GM18907 (cell line): ENCODE results near the gene KCNE4.

Experiments used
- ATAC-seq: cut with Tn5 transposase; IDR thresholded peaks from one replicate; pipeline ENCODE4 v1.9.1; 2021; ENCODE audit warnings: mild to moderate bottlenecking, moderate library complexity; ENCODE audit not compliant: unreplicated experiment

KCNE4 gene

DNA sequence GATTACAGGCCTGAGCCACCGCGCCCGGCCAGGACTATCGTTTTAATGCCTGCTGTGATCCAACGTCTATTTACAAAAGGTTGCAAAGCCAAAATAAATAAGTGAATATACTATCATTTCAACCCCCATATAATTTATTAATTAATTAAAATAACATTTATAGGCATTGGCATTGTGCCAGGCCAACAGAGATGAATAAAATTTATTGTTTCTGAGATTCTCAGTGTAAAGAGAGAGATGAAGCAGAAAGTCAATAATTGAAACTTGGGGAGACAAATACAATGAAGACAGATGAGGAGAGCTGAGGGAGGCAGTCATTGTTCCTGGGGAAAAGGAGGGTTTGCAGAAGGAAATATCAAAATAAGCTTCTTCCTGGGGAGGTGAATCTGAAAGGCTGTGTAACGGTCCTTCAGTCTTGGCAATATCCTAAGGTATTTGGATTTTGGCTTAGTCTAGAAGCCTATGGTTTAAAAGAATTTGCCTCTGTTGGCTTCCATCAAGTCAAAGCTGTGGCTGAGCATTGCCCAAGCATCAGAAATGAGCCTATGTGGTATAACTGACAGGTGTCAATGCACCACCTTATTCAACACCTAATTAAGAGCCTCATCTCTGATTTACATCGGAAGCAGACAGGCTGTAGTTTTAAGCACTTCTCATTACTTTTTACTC is 31.5 kb downstream of the KCNE4 start:
- no peak for ATAC-seq

DNA sequence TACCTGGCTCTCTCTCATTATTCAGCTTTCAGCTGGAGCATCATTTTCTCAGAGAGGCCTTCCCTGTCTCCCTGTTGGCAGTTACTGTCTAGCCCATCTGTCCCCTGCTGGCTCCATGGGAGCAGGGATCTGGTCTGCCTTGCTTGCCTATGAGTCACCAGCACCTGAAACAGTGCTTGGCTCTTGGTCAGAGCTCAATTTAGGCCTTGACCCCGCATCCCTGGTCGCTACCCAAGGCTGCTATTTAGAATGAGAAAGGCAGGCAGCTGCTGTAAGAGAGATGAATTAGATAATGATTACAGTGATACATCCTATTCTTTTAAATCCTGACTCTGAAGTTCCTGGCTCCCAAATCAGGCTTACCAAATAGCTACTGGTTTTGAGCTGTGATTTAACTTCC is 32.9 kb downstream of the KCNE4 start:
- ATAC-seq = no peak

DNA sequence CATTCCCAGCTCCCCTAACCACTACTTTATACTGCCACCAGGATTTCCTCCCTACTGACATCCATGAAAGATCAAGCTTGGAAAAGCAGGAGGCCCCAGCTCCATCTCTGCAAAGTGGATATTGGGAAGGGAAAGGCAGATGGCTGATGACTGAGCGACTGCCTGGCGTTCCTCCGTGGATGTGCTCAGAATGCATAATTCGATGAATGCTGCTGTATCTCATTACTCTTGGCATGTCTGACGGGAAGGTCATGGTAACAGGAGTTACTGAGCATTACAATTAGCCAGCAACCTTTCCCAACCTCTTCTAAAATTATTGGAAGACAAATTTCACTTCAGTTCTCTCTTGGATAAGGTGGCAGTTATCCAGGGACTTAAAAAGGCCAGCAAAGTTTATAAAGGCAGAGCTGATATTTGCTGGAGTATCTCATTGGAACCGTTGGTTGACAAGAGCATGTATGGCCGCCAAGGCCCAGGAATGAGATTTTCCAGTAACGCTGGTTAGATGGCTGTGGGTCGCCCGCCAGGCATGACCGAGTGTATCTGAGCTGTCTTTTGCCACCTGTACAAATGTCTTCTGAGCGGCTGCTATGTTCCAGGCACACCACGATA is 34.5 kb downstream of the KCNE4 start:
- no peak for ATAC-seq

DNA sequence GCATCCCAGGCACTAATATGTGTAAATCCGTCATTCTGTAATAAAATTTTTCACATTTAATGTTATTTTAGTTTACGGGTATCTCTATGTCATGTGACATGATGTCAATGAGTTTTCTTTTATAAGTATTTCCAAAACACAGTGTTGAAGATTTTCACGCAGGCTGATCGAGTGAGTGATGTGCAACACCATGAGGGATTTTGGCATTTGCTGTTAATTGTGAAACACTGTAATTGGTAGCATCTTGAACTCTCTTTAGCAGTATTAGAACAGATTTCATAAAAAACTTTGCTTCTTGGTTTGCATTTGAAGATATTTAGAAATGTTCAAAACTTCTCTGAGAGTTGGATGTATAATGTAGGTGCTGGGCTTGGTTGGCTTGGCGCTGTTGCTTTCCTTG is 35.5 kb downstream of the KCNE4 start:
- no peak for ATAC-seq

DNA sequence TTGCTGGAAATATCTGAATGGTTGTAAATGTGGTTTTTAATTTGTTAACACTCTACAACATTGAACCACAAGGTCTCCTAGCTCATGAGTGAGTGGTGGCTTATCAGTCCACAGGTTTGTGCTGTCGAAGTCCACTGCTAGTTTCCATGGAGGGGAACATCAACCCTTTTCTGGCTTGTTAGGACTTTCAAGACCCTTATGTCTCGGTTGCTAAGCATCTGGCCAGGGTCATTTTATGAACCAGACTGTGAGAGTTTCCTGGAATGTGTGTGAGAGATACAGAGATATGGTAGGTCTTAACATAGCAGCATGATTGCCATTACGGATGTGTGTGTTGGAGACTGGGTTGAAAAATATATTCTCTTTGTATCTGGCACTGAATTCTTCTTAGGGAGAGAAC is 36.9 kb downstream of the KCNE4 start:
- ATAC-seq = no peak

DNA sequence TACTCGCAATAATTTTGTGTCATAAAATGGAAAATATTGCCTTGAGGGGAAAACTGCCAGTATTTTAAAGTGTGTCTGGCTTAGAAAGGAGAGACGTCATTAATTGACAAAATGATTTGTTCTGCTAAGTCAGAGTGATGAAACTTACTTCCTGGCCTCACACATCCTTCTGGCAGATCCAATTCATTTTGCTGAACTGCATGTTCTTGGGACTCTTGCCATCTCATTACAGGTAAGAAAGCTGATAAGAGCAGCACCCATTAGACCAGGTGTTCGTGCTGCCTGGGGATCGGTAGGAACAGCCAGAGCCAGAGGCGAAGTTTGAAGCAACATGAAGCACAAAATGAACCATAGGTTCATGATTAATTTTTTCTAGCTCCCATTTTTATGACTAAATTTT is 38.0 kb downstream of the KCNE4 start:
- ATAC-seq = no peak

DNA sequence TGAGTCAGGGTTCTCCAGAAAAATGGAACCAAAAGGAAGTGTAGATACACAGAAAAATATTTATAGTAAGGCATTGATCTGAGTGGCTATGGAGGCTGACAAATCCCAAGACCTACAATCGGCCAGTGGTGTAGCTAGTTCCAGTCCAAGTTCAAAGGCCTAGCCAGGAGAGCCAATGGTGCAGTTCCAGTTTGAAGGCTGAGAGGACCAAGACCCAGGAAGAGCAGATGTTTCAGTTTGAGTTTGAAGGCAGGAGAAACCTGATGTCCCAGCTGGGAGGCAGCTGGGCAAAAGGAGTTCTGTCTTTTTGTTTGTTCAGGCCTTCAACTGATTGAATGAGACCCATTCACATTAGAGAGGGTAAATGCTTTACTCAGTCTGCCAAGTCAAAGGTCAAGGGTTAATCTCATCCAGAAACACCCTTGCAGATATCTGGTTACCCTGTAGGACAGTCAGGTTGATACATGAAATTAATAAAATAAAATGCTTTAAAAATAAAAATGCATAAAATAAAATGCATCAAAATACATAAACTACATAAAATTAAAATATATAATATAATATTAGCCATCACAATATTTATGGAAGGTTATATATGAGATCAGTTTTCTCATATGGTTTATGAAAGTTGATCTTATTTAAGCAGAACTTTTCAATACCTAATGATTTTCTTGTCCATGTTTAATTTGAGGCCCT is 38.7 kb downstream of the KCNE4 start:
- ATAC-seq = no peak

DNA sequence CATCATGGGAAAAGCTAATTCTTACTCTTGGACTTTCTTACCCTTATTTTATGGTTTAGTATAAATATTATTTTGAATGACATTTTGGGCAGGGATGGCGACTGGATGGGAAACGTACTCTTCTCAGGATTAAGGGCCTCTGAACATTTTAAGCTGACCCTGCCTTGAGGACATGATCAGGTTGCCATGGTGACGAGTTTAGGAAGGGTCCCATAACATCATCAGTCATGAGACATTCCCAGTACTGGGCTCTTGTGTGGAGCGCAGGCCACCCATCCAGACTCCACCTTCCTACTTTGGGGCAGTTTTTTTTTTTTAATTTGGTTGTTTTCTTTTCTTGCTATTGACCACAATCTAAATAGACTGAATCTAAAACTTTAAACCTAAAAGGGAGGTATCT is 40.7 kb downstream of the KCNE4 start:
- ATAC-seq = no peak

DNA sequence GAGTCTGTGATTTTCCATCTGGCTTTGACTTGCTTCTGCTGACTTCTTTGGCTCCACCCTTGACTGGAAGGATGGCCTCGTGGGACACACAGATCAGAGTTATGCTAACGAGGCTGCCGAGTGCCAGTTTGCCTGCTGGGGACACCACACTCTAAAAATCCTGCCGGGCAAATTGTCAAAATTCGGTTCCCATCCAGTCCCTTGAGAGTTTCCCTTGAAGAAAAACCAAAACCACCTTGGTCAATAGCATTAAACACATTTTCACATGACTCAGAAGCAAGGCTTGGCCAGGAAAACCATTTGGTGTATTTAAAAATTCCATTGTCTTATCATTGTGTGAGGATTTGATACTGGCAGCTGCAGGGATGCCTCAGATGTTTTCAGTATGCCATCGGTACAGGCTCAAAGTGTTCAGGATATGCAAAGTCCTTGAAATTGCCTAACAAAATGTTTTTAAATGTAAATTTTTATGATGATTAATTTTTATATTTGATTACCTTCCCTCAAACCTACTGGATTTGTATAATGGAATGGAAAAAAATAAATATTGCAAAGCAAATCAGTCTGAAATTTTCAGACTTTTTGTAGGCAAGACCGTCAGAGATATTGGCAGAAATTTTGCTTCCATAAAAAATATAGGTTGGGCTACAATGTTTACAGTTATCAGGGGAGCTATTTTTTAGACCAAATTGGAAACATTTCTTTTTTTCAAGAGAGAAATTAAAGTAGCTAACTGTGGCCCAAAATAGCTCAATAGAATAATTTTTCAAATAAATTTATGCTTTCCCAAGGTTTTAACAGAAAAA is 41.6 kb downstream of the KCNE4 start:
- no peak for ATAC-seq

DNA sequence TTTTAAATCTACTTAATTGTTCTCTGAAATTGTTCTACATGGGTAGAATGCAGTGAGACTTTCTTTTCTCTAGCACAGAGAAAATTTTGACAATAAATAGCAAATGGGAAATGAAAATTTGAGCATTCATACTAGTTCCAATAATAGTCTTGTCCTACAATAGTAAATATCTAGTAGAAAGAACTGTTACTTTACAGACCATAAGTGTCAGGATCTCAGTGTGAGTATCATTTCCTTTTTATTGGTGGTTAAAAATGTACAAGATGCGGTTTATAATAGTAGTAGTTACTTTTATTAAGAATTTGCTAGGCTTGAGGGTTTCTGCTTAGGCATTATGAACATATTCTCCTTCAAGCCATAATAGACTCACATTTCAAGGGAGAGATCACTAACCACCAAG is 43.2 kb downstream of the KCNE4 start:
- no peak for ATAC-seq

DNA sequence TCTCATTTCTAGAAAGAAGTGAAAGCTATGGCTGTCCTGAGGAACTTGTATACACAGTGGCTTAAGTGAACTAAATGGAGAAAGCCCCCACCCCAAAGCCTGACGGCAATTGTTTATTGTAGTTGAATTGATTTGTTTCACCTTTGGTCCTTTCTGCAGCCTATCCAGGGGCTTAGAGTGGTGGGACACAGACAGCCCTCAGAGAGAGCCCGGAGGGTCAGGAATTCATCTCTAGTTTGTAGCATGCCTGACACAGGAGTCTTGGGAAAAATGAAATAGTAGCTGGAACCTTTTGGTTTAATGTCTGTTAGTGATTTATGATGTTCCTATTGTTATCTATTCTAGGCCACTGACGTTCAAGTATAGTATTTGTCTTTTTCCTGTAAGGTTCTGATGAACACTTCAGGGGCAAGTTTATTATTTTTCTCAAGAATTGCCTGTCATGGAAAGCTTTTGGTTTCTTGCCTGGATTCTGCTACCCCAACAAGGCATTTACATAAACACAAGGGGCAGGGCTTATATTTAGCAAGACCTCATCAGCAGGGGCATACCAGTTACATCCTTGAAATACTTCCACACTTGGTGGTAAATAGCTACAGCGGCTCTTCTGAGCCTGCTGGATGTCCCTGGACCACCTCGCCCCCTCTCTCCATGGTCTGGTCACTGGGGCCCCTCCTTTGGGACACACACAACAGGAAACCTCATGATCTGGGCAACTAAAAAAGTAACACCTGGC is 44.4 kb downstream of the KCNE4 start:
- no peak for ATAC-seq

DNA sequence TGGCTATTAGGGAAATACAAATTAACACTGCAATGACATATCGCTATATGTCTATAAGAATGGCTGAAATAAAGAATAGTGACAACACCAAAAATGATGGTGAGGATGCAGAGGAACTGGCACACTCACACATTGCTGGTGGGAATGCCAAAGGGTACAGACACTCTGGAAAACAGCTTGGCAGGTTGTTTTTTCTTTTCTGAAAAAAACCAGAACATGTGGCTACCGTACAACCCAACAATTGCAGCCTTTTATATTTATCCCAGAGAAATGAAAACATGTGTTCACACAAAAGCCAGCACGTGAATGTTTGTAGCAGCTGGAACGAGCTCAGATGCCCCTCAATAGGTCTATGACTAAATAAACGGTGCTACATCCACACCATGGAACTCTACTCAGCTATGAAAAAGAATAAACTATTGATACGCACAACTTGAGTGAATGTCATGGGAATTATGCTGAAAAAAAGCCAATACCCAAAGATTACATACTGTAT is 45.9 kb downstream of the KCNE4 start:
- no peak for ATAC-seq

DNA sequence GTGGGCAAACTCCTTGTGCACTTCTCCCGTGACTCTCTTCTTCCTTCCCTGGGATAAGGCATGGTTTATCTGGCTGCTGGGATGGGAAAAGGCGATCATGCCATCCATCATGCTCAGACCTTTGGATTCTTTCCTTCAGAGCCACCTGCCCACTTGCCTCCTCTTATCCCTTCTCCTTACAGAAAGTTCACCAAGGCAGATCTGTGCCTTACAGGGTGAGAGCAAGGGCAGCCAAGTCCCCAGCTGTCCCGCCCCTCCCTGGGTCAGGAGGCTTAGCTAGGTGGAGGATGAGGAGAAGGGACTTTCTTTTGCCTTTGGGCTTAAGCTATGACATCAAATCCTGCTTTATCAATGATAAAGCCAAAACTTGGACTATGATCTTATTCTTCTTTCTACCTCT is 47.6 kb downstream of the KCNE4 start:
- no peak for ATAC-seq

DNA sequence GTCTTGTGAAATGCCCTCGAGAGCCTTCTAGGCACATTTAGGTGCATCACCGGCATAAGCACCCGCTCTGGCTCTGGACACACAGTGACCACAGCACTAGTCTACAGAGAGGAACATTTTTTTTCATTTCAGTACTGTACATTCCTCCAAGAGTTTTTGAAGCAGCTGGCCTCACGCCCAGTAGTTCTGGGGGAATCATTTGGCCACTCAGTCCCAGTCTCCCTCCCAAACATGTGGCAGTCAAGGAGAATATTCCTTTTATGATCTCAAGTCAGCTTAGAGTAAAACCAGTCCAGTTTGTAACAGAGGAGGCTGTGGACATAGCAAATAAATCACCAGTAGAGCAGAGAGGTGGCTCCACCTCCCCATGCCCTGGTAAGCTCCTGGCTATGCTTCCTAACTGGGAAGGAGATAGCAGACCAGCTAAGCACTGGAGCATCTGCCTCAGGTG is 48.1 kb downstream of the KCNE4 start:
- no peak for ATAC-seq

DNA sequence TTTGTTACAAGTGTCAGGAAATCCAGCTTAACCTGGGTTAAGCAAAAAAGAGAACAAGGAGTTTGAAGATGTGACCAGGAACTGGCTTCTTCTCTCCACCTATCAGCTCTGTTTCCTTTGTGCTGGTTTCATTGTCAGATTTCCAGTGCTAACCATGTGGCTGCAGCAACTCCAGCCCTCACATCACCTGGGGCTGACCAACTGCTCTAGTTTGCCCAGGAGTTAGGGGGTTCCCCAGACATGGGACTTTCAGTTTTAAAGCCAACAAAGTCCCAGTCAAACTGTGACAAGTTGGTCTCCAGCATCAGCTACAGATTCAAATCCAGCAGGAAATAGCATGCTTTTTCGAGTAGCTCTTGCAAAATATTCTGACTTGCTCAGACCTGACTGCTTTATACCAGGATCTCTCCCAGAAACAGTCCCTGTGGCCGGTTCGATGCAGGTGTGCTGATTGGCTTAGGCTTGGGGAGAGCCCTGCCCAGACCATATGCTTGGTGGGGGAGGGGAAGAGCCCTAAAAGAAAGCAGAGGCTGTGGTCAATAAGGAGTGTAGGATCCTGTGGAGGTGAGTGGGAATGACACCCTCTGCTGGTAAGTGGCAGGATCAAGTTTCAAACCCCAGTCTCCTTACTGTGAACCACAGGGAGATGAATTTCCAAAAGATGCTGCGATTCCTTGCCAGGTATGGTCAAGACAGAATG is 49.5 kb downstream of the KCNE4 start:
- peak; percentile 82 for ATAC-seq

DNA sequence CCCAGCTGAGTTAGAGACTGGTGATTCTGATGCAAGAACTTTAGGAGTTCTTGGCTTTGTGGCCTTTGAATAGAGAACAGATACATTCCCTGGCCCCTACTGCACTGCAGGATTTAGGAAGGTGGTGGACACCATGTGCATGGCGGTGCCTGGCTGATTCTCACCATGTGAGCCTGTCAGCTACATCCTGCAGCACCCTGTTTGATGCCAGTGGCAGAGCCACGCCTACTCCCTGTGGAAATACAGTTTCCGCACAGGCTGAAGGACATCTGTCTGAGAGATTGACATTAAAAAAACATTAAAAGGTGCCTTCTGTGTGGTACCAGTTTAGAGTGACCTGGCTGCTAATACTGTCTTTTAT is 50.0 kb downstream of the KCNE4 start:
- ATAC-seq = no peak

DNA sequence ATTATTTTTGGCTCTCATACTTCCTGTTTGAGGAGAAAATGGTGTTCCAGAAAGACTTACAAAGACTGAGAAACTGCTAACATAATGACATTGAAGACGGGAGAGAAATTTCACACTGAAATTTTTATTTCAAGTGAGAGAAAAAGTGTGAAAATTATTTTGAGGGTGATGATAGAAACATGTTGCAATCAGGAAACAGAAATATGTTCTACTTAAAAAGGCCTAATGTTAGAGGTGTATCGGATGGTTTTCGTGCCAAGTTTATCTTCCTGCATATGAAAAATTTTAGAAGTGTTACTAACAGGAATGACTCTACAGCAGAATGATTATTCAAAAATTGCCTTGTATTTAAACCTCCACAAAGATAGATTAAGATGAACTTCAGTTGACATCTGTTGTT is 50.5 kb downstream of the KCNE4 start:
- no peak for ATAC-seq

DNA sequence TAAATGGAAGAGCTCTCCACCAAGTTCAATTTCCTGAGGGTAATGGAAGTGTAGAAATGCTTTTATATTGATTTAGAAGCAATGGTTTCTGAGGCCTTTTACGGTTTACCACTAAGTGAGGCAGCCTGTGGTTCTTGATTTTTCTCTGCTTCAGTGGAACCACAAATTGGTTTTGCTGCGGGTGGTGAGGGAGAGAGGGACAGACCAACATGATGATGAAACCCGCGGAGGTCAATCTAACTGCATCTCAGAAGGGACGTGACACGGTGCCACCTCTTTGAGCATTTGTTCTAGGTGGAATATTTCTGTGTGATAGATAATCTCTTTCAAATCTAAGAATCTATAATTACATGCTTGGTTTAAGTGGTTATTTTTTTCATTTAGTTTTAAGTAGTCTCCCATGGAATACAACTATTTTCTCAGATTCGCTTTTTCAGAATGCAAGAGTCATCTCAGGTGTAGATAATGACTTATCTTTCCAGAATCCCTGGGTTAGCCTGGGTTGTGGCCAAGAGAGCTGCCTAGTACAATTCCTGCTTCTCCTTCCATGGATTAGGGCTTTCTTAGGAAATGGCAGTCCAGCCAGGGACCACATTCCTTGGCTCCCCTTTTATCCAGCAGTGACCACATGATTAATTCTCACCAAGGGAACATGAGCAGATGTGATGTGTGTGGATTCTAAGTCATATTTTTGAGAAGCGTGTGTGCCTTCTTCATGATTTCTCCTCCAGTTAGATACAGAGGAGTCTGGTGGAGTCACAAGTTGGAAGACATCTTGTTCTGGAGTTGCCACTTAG is 52.5 kb downstream of the KCNE4 start:
- no peak for ATAC-seq
